HG02678 (cell line): ENCODE measurements around the gene OR2A12.
"Not testable (repeated sequence)": the region's sequence is repeated elsewhere in the genome, so short reads cannot be mapped to it uniquely, and the experiment has no call there.

Source experiments
- ATAC-seq: cut with Tn5 transposase; IDR thresholded peaks from one replicate; pipeline ENCODE4 v1.9.1; 2021; ENCODE audit warnings: mild to moderate bottlenecking, moderate library complexity; ENCODE audit not compliant: unreplicated experiment

OR2A12 gene, protein sequence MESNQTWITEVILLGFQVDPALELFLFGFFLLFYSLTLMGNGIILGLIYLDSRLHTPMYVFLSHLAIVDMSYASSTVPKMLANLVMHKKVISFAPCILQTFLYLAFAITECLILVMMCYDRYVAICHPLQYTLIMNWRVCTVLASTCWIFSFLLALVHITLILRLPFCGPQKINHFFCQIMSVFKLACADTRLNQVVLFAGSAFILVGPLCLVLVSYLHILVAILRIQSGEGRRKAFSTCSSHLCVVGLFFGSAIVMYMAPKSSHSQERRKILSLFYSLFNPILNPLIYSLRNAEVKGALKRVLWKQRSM

DNA sequence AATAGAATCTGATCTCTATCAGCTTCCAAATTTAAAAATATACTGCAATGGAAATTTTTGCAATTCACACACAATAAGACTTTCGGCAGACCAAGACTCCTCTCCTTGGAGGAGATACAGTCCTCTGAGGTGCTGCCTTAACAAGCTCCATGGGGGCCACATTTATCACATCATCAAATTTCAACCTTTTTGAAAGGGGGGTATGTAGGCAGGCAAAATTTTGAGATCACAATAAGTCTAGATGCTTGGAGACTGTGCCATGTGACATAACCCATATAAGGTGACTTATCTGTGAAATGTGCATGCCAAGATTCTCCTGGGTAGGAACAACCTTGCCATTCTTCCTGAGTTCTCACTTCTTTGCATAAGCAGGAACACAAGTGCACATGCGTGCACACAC lies at the start of gene OR2A12:
TSS of gene OR2A12 (plus strand) at position 301 of the 400 bp plus-strand sequence. CDS start 8,830 bp downstream, outside the sequence.
- ATAC-seq: no peak

DNA sequence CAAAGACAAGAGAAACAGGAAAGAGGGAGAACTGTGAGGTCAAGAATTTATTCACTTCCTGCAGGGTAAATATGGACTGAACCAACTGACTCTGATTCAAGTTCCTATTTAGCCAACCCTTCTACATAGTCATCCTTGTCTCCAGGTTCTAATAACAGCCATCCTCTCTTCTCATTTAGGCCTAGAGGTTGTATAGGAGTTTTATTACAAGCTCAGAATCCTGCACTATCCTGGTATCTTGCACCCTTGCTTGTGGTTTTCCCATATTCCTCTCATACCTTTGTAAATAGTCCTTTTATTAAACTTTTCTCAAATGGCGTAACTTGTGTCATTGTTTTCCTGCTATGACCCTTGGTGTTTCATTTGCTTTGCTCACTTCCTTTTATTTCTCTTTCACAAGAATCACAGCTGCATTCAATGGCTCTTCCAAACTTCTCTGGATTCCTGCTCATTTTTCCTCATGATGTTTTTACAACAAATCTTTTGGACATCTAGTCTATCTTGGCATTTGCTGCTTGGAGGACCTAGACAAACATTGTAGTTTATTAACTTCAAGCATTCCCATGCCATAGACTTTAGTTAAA lies 49.7 kb upstream of the OR2A12 start:
- ATAC-seq: no peak

DNA sequence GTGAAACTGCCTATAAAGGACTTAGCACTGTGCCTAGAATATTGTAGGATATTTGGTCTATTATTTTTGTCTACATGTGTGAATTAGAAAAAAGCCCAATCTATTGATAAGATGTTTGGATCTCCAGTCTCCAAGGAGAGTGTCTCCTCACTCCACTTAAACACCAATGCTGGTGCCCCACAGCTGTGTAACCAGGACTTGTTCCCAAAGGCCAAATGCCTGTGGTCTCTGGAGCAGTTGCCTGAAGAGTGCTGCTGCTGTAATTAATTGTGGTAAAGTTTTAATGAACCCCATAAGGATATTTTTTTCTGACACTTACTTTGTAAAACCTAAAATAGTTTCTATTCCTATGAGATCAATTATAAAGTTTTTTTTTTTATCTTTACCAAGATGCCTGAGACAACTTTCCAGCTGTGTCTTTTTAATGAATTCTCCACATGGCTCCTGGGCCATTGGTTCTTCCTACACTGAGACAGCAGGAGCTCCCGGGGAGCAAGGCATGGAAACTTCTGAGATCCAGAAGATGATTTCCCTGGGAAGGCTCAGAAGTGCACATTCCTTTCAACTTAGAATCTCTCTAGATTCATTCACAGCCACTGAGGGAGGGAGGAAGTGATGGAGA lies 48.6 kb upstream of the OR2A12 start:
- no peak for ATAC-seq

DNA sequence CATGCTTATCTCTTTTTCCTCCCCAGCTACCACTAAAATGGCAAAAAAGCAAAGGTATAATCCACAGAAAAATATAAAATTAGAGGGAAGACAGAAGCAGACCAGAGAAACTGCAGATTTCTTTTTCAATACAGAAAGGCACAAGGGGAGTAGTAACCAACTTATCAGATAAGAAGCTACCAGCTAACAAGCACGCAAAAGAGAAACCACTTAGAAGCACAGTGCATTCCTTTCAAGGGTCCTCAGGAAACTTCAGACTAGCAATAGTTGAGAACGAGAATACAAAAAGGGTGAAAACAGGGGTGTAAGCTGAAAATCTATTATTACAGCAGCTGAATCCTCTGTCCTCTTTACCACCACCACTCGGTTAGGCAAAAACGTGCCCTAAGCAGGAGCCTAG lies 47.2 kb upstream of the OR2A12 start:
- no peak for ATAC-seq

DNA sequence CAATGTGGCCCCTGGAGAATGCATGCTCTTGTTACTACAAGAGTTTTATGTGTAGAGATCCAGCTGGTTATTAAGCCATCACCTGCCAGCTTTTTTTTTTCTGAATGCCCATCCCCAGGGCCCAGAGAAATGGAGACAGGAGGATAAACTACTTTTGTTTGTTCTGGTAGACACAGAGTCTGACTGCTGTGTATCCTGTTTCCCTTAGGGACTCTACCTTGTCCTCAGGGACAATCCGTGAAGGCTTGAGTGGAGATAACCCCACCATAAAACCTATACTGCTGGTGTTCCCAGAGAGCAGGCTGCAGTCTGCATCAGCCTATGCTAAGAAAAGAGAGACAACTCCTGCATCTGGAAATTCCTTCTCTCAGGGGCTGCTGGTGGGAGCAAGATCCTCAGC lies 37.4 kb upstream of the OR2A12 start, which contains the start of gene OR2A5:
TSS of gene OR2A5 (plus strand) at position 301 of the 400 bp plus-strand sequence. CDS start 1,454 bp downstream, outside the sequence.
- ATAC-seq: no peak

DNA sequence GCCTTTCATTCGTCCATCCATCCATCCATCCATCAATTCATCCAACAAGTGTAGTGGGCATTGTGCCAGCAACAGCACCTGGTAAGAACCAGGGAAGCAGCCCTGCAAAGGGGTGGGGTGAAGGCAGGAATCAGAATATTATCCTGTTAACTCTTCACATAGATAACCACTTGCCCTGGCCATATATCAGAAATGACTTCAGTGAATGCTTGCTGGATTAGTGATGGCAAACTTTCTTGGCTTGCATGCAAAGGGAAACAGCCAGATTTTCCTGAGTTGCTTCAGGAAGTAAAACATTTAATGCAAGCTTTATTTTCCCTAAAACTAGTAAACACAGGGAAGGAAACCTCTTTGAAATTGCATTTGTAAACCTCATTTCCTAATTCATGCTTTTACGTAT lies 36.6 kb upstream of the OR2A12 start:
- no peak for ATAC-seq

DNA sequence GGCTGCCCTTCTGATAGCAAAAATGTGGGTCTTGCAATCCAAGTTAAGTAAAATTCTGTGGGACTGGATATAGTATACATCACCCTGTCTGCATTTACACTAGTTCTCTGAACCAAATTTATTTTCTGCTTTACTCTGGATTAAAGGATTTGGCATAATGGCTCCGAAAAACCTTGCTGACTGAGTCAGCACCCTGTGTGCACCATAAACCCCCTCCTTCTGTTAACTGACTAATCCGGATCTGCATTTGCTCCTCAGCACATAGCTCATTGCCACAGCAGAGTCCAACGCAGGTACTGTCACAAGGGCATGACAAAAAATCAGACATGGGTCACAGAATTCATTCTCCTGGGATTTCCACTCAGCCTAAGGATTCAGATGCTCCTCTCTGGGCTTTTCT lies 36.0 kb upstream of the OR2A12 start:
- no peak for ATAC-seq

DNA sequence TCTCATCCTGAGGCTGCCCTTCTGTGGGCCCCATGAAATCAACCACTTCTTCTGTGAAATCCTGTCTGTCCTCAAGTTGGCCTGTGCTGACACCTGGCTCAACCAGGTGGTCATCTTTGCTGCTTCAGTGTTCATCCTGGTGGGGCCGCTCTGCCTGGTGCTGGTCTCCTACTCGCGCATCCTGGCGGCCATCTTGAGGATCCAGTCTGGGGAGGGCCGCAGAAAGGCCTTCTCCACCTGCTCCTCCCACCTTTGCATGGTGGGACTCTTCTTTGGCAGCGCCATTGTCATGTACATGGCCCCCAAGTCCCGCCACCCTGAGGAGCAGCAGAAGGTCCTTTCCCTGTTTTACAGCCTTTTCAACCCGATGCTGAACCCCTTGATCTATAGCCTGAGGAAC lies 35.2 kb upstream of the OR2A12 start:
- not testable (repeated sequence) for ATAC-seq

DNA sequence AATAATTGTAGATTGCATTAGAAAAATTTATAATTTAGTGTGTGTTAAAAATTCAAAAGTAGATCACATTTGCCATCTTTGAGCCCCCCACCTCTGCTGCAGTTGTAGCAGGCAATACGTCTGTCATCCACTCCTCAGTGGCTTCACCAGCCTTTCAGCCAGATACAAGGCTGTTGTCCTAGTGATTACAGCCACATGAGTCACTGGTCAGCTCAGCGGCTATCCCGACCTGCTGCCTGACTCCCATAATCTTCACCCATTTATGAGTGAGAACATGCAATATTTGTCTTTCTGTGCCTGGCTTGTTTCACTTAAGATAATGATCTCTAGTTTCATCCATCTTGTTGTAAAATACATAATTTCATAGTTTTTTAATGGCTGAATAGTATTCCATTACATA lies 28.1 kb upstream of the OR2A12 start:
- ATAC-seq: no peak

DNA sequence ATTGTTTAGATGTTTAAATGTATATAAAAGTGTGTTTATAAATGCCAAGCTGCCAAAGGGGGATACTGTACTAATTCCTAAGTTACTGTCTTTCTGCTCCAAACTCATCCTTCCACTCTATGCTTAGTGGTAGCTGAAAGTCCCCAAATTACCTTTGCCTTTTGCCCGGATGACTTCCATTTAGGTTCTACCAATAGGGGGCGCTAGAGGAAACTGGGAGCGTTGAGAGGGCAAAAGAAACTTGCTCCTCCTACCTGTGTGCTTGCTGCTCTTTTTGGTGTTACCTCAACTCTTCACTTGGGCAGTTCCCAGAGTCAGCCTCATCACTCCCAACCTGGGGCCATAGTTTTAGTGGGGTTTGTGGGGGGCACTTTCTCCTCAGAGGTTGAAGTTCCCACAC lies 22.4 kb upstream of the OR2A12 start:
- ATAC-seq: no peak

DNA sequence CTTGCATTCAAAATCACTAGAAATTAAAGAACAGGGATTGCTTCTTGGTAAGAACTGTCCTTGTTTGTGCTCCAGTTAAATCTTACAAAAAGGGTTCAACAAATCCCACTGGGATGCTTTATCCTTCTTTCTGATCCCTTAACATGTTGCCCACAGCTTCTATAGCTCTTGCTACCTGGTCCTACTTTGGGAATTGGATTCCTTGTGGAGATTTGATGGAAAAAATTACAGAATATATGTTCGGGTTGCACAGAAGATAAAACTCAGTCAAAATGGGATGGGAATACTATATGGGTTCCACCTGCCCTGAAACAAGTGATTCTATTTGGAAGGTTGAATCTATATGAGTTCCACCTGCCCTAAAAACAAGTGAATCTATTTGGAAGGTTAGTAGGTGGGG lies 16.6 kb upstream of the OR2A12 start, which contains the start of gene OR2A25:
TSS of gene OR2A25 (plus strand) at position 301 of the 400 bp plus-strand sequence. CDS start 4,409 bp downstream, outside the sequence.
- ATAC-seq: no peak

DNA sequence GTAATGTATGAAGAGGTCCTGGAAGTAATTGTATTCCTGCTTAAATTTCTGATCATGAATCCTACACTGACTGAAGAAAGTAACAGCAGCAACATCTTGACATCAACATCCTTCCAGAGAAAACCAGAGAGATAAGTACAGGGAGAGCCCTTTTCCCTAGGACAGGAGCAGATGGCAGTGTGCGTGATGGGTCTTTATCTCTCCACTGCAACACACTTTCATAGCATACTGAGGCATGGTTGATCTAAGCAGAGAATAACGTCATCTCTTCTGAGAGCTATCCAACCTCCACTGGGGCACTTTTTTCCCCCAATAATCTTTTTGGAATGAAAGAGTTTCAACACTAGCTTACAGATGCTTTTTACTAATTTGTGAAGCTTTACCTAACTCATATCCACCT lies 16.1 kb upstream of the OR2A12 start:
- ATAC-seq: no peak

DNA sequence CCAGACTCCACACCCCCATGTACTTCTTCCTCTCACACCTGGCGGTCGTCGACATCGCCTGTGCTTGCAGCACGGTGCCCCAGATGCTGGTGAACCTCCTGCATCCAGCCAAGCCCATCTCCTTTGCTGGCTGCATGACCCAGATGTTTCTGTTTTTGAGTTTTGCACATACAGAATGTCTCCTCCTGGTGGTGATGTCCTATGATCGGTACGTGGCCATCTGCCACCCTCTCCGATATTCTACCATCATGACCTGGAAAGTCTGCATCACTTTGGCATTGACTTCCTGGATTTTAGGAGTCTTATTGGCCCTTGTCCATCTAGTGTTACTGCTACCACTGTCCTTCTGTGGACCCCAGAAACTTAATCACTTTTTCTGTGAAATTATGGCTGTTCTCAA lies 11.7 kb upstream of the OR2A12 start:
- ATAC-seq: no peak

DNA sequence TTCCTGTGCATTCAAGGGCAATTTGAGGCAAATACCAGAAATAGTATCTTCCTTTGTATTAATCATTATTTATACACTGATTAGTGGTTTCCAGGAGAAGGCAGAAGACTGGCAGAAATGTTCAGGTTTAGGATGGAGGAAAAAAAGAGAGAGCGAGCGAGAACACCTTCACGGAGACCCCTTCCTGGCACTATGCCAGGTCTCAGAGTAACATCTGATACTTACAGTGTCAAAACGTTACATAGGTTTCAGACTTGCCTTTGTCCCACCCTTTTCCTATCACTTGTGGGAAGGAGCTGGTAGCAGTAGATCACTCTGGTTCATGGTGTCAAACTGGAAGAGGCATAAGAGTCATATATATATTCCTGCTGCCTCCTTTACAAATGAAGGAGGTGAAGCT lies 652 bp downstream of the OR2A12 start:
- ATAC-seq: no peak

DNA sequence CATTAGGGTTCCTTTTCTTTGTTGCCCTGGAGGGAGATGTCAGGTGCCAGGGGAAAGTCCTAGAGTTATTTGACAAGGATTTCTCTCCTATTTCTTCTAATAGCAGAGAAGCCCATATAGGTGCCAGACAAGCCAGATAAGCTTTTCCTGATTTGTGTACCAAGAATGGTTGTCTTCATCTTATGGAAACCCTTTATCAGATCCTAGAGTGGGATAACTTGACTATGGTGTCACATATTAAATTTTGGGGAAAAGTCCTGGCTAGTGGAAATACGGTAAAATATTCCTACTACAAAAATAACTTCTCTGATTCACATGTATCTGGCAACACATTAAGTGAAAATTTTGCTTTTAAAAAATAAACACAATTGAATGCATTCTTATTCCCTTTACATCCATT lies 1.2 kb downstream of the OR2A12 start:
- no peak for ATAC-seq

DNA sequence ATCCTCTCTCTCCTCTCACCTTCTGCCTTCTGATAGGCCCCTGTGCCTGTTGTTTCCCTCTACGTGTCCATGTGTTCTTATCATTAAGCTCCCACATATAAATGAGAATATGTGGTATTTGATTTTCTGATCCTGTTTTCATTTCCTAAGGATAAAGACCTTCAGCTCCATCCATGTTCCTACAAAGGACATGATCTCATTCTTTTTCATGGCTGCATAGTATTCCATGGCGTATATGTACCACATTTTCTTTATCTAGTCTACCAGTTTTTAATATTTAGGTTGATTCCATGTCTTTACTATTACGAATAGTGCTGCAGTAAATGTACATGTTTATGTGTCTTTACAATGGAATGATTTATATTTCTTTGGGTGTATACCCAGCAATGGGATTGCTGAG lies 4.6 kb downstream of the OR2A12 start:
- no peak for ATAC-seq

DNA sequence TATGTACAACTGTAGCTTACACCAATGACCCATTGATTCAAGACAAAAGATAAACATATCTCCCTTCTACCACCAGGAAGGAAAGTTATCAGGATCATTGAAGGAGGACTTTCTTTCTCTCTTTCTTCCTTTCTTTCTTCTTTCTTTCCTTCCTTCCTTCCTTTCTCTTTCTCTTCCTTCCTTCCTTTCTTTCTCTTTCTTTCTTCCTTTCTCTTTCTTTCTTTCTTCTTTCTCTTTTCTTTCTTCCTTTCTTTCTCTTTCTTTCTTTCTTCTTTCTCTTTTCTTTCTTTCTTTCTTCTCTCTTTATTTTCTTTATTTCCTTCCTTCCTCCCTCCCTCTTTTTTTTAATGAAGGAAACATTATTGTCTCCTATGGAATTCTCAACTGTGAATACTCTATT lies 12.7 kb downstream of the OR2A12 start:
- no peak for ATAC-seq

DNA sequence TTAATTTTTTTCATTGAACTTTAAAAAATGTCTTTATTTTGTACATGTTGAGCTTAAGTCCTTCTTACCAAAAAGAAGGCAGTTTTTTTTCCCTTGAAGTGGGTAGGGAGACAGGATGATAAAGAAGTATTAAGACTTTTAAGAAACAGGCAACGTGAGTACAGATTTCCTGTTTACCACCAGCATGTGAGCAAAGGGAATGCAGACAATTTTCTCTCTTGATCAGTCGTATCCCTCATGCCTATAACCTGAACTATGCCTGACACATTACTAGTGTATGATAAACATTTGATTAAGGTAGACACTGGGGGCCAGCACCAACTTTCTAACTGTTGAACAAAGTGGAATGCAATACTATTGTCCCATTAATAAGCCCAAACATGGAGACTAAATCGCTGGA lies 14.5 kb downstream of the OR2A12 start:
- ATAC-seq: no peak

DNA sequence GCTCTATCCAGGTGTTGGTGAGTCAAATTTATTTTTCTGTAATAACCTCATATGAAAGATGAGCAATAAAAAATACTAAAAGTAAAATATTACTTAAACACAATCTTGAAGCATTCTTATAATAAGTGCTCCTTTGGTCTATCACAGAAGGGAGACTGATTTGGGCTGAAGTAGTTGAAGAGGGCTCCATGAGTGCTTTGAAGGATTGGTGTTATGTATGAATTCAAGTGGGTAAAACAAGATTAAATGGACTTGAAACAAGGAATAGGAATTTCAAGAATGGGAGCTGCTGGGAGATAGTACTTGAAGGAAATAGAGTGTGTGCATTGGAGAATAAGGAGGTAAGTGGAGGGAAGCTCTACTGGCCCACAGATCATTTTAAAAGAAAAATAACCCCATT lies 16.0 kb downstream of the OR2A12 start:
- ATAC-seq: no peak

DNA sequence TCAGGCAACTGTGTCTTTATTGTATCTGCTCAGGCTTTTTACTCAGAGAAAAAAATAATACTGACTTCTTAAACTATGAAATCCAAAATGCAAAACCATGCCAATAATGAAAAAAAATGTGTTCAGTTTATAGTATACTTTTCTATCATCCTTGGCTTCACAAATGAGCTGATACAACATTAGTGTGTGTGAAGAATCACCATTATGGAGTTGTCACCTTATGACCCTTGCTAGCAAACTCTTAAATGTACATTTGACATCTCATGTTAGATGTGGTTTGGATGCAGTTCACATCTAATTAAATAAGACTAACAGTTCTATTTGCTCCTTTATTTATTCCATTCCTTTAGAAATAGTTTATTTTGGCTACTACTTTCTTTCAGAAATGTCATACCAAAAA lies 19.1 kb downstream of the OR2A12 start:
- ATAC-seq: no peak

DNA sequence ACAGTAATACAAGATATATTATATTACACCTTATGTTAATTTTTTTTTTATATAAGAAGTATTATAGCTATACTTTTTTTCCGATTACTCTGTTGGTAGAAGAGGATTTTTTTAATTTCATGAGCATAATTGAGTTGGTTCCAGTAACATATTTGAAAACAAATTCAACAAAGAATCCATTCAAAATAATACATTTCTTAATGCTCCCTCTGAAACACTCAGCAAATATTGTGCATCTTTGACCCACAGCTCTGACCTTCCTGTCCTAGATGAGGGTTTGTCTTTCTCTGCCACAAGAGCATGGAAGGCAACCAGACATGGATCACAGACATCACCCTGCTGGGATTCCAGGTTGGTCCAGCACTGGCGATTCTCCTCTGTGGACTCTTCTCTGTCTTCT lies 23.2 kb downstream of the OR2A12 start, which contains the start of gene OR2A2:
TSS of gene OR2A2 (plus strand) at position 301 of the 400 bp plus-strand sequence. CDS start at position 301, 0 bp downstream.
- no peak for ATAC-seq

DNA sequence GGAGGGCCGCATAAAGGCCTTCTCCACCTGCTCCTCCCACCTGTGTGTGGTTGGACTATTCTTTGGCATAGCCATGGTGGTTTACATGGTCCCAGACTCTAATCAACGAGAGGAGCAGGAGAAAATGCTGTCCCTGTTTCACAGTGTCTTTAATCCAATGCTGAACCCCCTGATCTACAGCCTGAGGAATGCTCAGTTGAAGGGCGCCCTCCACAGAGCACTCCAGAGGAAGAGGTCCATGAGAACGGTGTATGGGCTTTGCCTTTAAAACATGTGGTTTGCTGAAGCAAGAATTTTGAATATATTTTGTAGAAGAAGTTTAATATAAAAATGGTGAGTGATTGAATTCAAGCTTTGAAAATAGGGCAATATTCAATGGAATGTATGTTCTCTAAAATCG lies 24.2 kb downstream of the OR2A12 start:
- no peak for ATAC-seq
